Mammary epithelial cell (primary cell): ENCODE data around the gene FAT2.

Source experiments
- EZH2 ChIP-seq: IDR thresholded peaks from 2 replicates; pipeline ENCODE4 v1.6.1; 2012; ENCODE audit warnings: low read length, inconsistent platforms, borderline replicate concordance
- TF ChIP-seq, protein P1 (sequence below), 2 donors: IDR thresholded peaks in 1 of 2; conservative IDR thresholded peaks in 1 of 2; 2 replicates each; pipeline ENCODE4 v1.5.1; 2011 to 2012; ENCODE audit warnings: inconsistent platforms in 2 of 2, low read length in 2 of 2, mild to moderate bottlenecking in 2 of 2, control low read depth in 1 of 2, low read depth in 1 of 2; ENCODE audit not compliant: insufficient read depth in 1 of 2; ENCODE audit errors: extremely low read depth in 1 of 2

DNA sequence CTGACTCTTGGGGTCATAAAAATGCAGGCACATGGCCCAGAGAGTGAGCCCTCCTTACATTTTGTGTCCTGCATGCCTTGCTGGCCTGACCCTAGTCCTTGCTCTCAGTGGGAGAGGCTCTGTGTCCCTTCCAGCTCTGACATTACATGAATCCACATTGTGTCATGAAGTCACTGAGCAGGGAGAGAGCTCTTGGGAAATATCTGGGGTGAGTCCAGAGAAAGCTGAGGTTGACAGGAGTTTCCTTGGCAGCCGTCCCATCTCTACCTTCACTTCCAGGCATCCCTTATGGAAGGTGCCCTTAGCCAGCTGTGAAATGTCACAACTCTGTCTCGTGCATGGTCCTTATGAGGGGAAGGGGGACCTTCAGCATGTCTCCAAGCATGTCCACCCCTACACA is 41.0 kb downstream of the FAT2 start:
- TF ChIP-seq, protein P1, sequence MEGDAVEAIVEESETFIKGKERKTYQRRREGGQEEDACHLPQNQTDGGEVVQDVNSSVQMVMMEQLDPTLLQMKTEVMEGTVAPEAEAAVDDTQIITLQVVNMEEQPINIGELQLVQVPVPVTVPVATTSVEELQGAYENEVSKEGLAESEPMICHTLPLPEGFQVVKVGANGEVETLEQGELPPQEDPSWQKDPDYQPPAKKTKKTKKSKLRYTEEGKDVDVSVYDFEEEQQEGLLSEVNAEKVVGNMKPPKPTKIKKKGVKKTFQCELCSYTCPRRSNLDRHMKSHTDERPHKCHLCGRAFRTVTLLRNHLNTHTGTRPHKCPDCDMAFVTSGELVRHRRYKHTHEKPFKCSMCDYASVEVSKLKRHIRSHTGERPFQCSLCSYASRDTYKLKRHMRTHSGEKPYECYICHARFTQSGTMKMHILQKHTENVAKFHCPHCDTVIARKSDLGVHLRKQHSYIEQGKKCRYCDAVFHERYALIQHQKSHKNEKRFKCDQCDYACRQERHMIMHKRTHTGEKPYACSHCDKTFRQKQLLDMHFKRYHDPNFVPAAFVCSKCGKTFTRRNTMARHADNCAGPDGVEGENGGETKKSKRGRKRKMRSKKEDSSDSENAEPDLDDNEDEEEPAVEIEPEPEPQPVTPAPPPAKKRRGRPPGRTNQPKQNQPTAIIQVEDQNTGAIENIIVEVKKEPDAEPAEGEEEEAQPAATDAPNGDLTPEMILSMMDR (conservative IDR thresholded peaks at IDR 0.05 in 1 of 2, IDR thresholded peaks at IDR 0.05 in 1 of 2; ENCODE audit: extremely low read depth in 1 of 2, insufficient read depth in 1 of 2, low read depth in 1 of 2, low read length in 2 of 2): no peak
- no peak for TF ChIP-seq EZH2
